ENCODE data around the gene FSTL1.
A peak's percentile ranks its signal among the peaks of the same experiment; 100 is the strongest.

Gene FSTL1

DNA sequence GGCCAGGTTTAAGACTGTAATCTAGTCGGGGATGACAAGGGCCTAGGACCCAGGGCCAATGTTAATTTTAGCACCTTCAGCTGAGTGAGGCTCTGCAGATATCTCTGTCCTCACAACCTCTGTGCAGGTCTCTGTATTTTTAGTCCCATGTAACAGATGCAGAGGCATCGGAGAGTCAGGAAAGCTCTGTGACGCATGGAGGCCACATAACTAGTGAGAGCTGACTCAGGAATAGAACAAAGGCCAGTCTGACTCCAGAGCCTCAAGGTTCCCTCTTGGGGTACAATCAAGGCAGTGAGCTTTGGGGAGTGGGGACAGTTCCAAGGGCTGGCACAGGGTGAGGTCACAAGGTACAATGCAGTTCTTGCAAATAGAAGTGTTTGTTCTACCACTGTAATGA is 31.0 kb downstream of the FSTL1 start:
- no peaks in the 10 kb centered on the region for H3K9me3 Mint-ChIP-seq
- H3K36me3 Mint-ChIP-seq: no peaks in the 10 kb centered on the region
- peaks cover 16% of the 10 kb centered on the region for H3K27me3 Mint-ChIP-seq
- no peak overlapping the region for H3K4me3 Mint-ChIP-seq
- no peak overlapping the region for H3K27ac Mint-ChIP-seq
- no peak for ATAC-seq
- H3K4me1 Mint-ChIP-seq: peaks cover 16% of the 10 kb centered on the region

DNA sequence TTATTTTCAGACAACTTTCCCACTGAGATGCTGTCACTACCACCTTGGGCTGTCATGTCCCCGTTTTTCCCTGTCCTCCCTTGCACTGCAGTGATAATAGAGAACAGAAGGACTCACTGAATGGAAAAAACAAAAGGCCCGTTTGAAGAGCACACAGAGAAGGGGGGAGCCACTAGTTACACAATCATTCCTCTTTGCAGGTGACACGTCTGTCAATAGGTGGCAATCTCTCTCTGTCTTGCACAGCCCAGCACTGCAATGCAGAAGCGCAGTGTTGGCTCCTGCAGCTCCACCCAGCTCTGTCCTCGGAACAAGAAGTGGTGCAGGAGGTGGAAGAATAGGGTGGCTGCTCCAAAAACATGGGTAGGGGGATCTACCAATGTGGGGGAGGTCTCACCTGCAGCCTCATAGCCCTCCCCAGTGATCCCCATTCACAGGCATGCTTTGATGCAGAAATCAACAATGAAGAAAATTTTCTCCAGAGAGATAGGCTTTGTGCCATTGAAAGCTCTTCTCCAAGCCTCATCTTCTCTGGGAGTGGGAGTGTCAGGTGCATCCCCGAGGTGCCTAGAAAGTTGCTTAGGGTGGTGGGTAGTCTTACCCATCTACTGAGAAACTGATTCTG is 31.8 kb downstream of the FSTL1 start:
- H3K27ac Mint-ChIP-seq: no peak overlapping the region

DNA sequence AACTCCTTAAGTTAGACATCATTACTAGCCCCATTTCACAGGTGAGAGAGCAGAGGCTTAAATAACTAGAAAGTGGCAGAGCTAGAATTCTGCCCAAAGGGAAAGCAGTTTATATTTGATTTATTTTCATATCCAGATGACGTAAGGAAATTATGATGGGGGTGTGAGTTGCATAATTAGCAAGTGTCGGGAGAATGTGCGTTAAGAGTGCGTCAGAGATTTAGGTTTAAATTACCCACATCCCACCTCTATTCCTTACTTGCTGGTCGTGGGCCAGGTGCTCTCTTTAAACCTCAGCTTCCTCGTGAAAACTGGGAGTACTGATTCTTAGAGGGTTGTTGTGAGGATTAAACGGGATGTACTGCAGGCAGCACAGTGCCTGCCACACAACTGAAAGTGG is 32.3 kb downstream of the FSTL1 start:
- peaks cover 16% of the 10 kb centered on the region for H3K4me1 Mint-ChIP-seq
- H3K9me3 Mint-ChIP-seq: no peaks in the 10 kb centered on the region
- no peak overlapping the region for H3K27ac Mint-ChIP-seq
- ATAC-seq: no peak
- H3K36me3 Mint-ChIP-seq: no peaks in the 10 kb centered on the region
- H3K4me3 Mint-ChIP-seq: no peak overlapping the region
- H3K27me3 Mint-ChIP-seq: peaks cover 8% of the 10 kb centered on the region

More for the DNA sequence above, 31.8 kb downstream of the FSTL1 start:
- peak; percentile 83 for ATAC-seq
- no peak overlapping the region for H3K4me3 Mint-ChIP-seq
- no peaks in the 10 kb centered on the region for H3K9me3 Mint-ChIP-seq
- H3K4me1 Mint-ChIP-seq: peaks cover 16% of the 10 kb centered on the region
- peaks cover 8% of the 10 kb centered on the region for H3K27me3 Mint-ChIP-seq
- H3K36me3 Mint-ChIP-seq: no peaks in the 10 kb centered on the region

DNA sequence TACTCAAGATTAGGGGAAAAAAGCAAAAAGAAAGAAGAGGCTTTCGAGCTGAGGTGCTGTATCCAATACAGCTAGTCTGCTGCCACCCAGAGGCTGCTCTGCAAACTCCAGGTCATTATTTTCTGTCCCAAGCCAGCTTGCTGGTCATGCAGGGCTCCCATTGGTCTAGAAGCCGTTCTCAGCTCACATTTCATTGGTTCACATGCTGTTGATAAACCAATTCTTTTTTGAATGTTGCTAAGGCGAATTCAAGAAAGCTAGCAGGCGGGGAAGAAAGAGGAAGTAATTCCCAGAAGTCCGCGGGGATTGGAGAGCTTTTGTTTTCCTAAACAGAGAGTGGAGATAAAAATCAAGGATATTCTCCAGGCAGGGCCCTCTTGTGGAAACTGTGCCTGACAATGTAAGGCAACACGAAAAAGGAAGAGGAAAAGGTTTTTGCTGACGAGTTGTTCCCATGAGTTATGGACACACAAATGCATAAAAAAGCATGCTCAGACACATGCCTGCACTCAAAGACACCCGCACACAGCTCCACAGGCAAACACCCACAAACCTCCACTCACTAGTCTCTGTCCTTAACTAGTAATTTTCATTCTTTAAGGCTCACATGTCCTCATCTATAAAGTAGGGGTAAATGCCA is 33.4 kb downstream of the FSTL1 start:
- ATAC-seq: peak; percentile 96
- H3K9me3 Mint-ChIP-seq: no peaks in the 10 kb centered on the region
- H3K4me3 Mint-ChIP-seq: peak overlapping the region; percentile 88
- peaks cover 8% of the 10 kb centered on the region for H3K27me3 Mint-ChIP-seq
- H3K36me3 Mint-ChIP-seq: no peaks in the 10 kb centered on the region
- H3K27ac Mint-ChIP-seq: peak overlapping the region; percentile 46
- peaks cover 21% of the 10 kb centered on the region for H3K4me1 Mint-ChIP-seq

DNA sequence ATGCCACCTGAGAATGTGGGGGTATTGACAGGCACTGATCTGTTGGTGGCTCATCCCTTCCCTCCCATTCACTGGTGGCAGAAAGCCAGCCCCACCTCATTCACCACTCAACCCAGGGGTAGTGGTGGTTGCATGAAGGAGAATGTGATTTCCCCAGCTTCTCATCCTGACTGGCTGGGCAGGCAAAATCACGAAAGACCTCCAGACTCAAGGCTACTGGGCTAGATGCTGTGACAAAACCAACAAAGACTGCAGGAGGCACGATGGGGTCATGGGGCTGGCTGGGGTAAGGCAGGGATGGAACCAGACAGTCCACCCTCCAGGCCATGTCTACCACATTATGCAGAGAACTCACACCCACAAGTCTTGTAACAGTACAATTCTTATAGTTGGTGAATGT is 33.9 kb downstream of the FSTL1 start:
- peak overlapping the region; percentile 46 for H3K27ac Mint-ChIP-seq
- H3K4me3 Mint-ChIP-seq: peak overlapping the region; percentile 88
- peaks cover 21% of the 10 kb centered on the region for H3K4me1 Mint-ChIP-seq
- ATAC-seq: peak; percentile 21
- peaks cover 8% of the 10 kb centered on the region for H3K27me3 Mint-ChIP-seq
- H3K9me3 Mint-ChIP-seq: no peaks in the 10 kb centered on the region
- no peaks in the 10 kb centered on the region for H3K36me3 Mint-ChIP-seq

DNA sequence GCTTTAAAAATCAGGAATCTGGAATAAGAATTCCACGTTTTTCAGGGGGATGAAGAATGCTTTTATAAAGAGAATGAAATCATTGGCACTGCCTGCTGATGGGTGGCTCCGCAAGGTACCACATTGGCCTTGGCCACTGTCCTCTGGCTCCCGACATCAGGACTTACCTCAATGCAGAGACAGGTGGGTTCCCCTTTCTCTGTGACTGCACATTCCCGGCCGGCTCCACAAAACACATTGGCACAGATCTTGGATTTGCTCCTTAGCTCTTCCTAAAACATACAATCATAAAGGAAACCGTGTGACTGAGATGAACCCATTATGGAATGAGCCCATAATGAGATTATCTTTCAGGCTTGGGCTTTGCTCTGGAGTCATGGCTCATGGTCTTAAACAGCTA is 35.0 kb downstream of the FSTL1 start:
- no peak overlapping the region for H3K4me3 Mint-ChIP-seq
- no peaks in the 10 kb centered on the region for H3K9me3 Mint-ChIP-seq
- H3K27me3 Mint-ChIP-seq: peaks cover 8% of the 10 kb centered on the region

DNA sequence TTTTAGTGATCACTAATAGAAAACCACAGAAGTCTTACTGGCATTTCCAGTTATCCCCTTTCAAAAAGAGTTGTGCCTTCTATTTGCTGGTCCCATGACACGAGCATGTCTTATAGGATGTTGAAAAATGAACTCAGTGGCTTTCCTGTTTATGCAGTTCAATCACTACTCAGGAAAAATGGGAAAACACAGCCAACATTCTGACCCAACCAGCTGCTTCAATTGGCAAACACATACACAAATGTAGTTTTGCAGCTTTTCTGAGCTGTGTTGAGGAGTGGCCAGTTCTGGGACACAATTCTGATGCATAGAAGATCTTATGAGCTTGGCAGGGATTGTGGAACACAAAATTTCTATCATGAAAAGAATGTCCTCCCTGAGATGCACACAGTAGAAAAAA is 40.3 kb downstream of the FSTL1 start:
- Mint-ChIP-seq H3K36me3 (no peaks in the 10 kb centered on the region), H3K4me3 (no peak overlapping the region), H3K27ac (no peak overlapping the region), H3K27me3 (no peaks in the 10 kb centered on the region), H3K9me3 (no peaks in the 10 kb centered on the region), H3K4me1 (peaks cover 5% of the 10 kb centered on the region)
- ATAC-seq: no peak

More for the DNA sequence above, 35.0 kb downstream of the FSTL1 start:
- no peak for ATAC-seq
- Mint-ChIP-seq H3K36me3 (no peaks in the 10 kb centered on the region), H3K4me1 (peaks cover 21% of the 10 kb centered on the region), H3K27ac (no peak overlapping the region)

DNA sequence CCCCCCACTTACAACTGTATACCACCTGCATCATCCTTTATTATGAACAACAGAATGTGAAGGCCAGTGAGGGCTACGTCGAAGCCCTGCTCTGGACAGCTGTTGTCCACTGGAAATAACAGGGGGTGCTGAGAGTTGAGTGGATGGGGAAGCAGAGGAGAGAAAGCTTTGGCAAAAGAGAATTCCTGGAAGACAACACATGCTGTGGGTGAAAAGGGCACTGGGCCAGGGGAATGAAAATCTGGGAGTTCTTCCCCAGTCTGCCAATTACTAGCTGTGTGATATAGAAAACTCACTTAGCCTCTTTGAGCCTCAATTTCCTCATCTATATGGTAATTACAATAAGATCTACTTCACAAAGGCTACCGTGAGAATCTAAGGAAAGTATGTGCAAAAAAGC is 40.7 kb downstream of the FSTL1 start:
- Mint-ChIP-seq H3K9me3 (no peaks in the 10 kb centered on the region), H3K36me3 (no peaks in the 10 kb centered on the region)
- ATAC-seq: no peak

DNA sequence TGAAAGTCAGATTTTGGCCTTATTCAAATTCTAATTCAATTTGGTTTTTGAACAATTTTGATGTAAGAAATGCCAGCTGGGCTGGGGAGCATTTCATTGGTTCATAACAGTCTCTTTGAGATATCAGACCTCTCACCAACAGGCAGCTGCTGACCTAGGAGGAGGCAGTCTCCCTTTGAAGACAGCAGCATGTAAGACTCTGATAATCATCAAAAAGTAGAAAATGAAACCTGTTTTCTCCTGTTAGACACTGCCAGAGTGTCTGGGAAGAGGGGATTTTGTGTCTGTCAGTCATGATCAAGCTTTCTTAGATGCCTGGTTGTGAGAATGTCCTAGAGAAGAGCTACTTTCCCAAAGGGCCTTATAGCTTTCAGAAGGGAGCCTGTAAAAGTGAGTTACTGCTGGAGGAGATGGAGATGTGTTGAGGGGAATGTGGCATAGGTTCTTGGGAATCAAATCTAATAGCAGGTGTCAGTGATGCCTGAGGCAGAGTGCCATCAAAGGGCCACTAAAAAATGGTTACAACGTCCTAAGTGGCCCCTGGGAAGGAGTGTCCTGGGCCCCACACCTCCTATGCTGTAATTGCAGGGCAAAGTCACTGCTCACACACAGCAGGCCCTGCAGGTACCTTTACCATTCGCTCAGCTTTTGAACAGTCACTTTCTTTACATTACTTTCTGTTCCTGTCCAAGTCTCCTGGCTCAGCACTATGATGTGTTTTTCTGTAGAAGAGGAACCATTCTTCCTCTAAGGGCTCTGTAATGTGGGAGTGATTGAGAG is 43.1 kb downstream of the FSTL1 start:
- ATAC-seq: no peak
- H3K27ac Mint-ChIP-seq: no peak overlapping the region
- no peak overlapping the region for H3K4me3 Mint-ChIP-seq
- peaks cover 8% of the 10 kb centered on the region for H3K27me3 Mint-ChIP-seq
- H3K4me1 Mint-ChIP-seq: peaks cover under 1% of the 10 kb centered on the region
- H3K36me3 Mint-ChIP-seq: no peaks in the 10 kb centered on the region
- H3K9me3 Mint-ChIP-seq: no peaks in the 10 kb centered on the region

More for the DNA sequence above, 40.7 kb downstream of the FSTL1 start:
- Mint-ChIP-seq H3K27ac (no peak overlapping the region), H3K4me3 (no peak overlapping the region), H3K4me1 (peaks cover 5% of the 10 kb centered on the region), H3K27me3 (no peaks in the 10 kb centered on the region)

DNA sequence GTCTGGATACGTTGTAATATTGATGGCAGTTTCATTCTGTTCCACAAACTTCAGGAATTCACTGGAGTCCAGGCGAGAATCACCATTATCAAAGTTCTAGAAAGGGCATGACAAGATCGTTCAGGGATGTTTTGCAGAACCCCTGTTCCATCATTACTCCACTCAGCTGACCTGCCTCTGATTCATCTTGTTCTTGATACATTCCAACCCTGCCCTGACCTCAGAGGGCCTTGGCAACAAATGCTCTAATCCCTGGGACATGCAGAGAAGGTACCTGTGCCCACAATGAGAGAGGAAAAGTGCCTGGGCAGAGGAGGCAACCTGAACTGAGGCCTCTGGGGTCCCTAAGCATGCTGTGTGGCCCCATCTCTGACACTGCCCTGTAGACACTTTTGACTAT is 45.9 kb downstream of the FSTL1 start:
- Mint-ChIP-seq H3K4me1 (peaks cover 10% of the 10 kb centered on the region), H3K36me3 (no peaks in the 10 kb centered on the region), H3K9me3 (no peaks in the 10 kb centered on the region), H3K4me3 (no peak overlapping the region), H3K27ac (no peak overlapping the region), H3K27me3 (peaks cover 12% of the 10 kb centered on the region)
- ATAC-seq: no peak

DNA sequence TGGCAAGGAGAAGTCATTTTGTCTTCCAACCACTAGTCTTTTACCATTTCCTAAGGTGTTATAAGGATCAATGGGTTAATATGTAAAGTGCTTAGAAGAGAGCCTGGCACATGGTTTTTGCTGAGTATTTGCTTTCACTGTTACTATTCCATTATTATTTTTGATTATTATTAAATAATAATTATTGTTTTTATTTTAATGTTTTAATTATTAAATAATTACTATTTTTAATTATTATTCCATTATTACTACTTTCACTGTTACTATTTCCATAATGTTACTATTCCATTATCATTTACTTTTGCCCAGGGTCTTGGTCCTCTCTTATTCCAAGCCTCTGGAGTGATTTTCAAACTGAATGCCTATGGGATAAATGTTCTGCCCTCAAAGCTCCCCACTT is 48.5 kb downstream of the FSTL1 start:
- no peak overlapping the region for H3K27ac Mint-ChIP-seq
- H3K27me3 Mint-ChIP-seq: peaks cover 12% of the 10 kb centered on the region
- H3K36me3 Mint-ChIP-seq: no peaks in the 10 kb centered on the region
- H3K9me3 Mint-ChIP-seq: no peaks in the 10 kb centered on the region
- no peak overlapping the region for H3K4me3 Mint-ChIP-seq
- no peak for ATAC-seq
- H3K4me1 Mint-ChIP-seq: peaks cover 30% of the 10 kb centered on the region

DNA sequence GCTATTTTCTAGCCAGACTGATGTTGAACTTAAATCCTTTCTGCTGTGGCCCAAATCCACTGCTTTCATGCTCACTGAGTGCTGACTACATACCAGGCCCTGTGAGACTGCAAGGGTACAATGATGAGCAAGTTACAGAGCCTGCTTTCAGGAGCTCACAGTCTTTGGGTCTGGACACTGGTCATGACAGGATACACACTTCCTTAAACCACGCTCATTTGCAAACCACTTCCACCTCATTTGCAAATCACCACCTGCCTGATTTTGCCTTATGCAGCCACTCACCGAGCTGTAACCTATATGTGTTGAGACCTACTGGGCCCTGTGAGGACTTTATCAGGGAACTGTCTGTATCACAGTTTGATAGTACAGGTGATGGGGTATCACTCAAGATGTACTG is 51.4 kb downstream of the FSTL1 start:
- H3K27me3 Mint-ChIP-seq: peaks cover 12% of the 10 kb centered on the region
- peaks cover 38% of the 10 kb centered on the region for H3K4me1 Mint-ChIP-seq
- peak; percentile 72 for ATAC-seq
- H3K9me3 Mint-ChIP-seq: no peaks in the 10 kb centered on the region
- no peaks in the 10 kb centered on the region for H3K36me3 Mint-ChIP-seq
- H3K4me3 Mint-ChIP-seq: no peak overlapping the region
- no peak overlapping the region for H3K27ac Mint-ChIP-seq

DNA sequence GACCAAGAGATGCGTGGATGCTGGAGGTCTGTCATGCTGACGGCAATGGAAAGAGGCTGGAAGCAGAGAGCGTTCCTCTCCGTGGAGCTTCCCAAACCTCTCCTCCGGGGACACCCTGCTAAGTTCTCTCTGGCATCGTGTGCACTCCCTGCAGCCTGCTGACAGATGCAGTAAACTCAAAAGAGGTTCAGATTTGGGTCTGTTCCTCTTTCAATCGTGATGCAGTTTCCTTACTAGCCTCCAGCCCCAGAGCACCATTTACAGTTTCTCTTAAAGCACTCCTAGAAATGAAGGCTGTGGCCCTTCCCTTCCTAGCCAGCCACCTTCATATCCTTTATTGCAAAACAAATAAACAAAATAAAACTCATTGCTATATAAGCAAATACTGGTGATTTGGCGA is 54.3 kb downstream of the FSTL1 start:
- peaks cover 38% of the 10 kb centered on the region for H3K4me1 Mint-ChIP-seq
- H3K27me3 Mint-ChIP-seq: no peaks in the 10 kb centered on the region
- ATAC-seq: no peak
- H3K27ac Mint-ChIP-seq: no peak overlapping the region
- H3K9me3 Mint-ChIP-seq: no peaks in the 10 kb centered on the region
- no peak overlapping the region for H3K4me3 Mint-ChIP-seq
- H3K36me3 Mint-ChIP-seq: no peaks in the 10 kb centered on the region

DNA sequence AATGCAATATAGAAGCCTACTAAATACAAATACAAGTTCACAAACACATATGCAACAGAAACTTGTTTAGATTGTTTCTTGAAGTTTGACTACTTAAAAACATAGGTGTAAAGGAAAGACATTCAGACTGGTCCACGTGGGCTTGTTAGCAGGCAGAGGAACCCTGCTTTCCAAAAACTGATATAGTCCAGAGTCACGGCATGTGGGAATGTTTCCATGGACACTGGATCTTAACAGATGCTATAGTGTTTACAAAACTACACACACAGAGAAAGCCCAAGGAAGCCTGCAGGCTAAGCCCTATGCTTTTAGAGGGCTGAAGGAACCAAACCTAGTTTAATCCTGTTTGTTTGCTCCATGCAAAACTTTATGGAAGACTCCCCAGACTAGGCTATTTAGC is 56.4 kb downstream of the FSTL1 start:
- Mint-ChIP-seq H3K27ac (no peak overlapping the region), H3K27me3 (no peaks in the 10 kb centered on the region), H3K4me3 (no peak overlapping the region), H3K36me3 (no peaks in the 10 kb centered on the region), H3K9me3 (no peaks in the 10 kb centered on the region), H3K4me1 (peaks cover 23% of the 10 kb centered on the region)
- no peak for ATAC-seq

DNA sequence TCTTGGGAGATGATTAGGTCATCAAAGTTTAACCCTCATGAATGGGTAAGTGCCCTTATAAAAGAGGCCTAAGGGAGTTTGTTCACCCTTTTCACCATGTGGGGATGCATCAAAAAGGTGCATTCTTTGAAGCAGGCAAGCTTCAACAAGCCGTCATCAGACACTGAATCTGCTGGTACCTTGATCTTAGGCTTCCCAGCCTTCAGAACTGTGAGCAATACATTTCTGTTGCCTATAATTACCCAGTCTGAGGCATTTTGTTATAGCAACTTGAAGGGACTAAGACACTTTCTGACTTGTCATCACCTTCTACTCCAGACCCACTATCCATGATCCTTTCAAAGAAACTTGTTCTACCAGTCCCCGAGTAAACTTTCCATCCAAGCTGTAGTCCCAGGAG is 57.0 kb downstream of the FSTL1 start:
- no peak overlapping the region for H3K4me3 Mint-ChIP-seq
- no peak for ATAC-seq
- no peaks in the 10 kb centered on the region for H3K27me3 Mint-ChIP-seq
- no peaks in the 10 kb centered on the region for H3K9me3 Mint-ChIP-seq
- no peaks in the 10 kb centered on the region for H3K36me3 Mint-ChIP-seq
- H3K27ac Mint-ChIP-seq: no peak overlapping the region
- peaks cover 18% of the 10 kb centered on the region for H3K4me1 Mint-ChIP-seq

DNA sequence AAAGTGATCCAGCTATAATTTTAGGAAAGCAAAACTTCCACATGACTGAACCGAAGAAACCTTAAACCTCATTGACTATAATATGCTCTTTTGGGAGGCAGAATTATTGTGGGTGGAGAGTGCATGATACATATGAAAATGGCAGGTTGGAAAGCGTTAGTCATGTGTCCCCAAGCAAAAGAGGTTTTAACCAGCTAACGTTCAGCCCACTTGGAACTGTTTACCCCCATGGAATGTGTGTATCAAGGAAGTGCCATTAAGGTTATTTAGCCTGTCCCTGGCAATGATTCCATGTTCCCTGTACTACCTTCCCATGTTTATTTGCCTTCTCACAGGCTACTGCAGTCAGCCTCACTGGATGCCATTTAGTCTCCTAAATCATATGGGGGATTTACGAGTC is 57.5 kb downstream of the FSTL1 start:
- Mint-ChIP-seq H3K27me3 (no peaks in the 10 kb centered on the region), H3K4me3 (no peak overlapping the region), H3K36me3 (no peaks in the 10 kb centered on the region), H3K9me3 (no peaks in the 10 kb centered on the region), H3K27ac (no peak overlapping the region), H3K4me1 (peaks cover 13% of the 10 kb centered on the region)
- no peak for ATAC-seq

All from stimulated activated memory B cell treated with anti-CD40 and anti-IgM and Interleukin-4, amounts not matched to agents 10 μg/mL and 1 μg/mL and 100 μg/mL, for 72 hours (primary cell).